HepG2 (cell line): ENCODE results near the gene CDK2. TPM values are rescaled to one million over a fixed set of nuclear protein-coding genes. Genes with fewer than 3 reads are reported as not detected.

Experiments used
- ATAC-seq: fragments of 200-7000 bp; cut with Tn5 transposase; 3 replicates; pipeline ENCODE4 v1.9.1; 2020; ENCODE audit warnings: mild to moderate bottlenecking, moderate library complexity
- BruUV-seq: library from RNA; stranded (reverse); fragments of 400-500 nt; replicated peaks from 2 replicates; lab custom pipeline; 2021; lab: Mats Ljungman, UMichigan
- CTCF ChIA-PET: fragments of 300-600 bp; formaldehyde crosslinking; extraction: SDS; loops from one replicate; lab custom pipeline; 2021; ENCODE audit warnings: low total read pairs, inconsistent platforms, low intra/inter-chr PET ratio; lab: Yijun Ruan, JAX
- POLR2A ChIA-PET: fragments of 350-600 bp; sonication (Branson Sonifier 250); formaldehyde crosslinking; loops from one replicate; lab custom pipeline; 2020; ENCODE audit warnings: antibody characterized with exemption, inconsistent platforms; lab: Yijun Ruan, JAX
- DNase-seq: peaks from one replicate; pipeline ENCODE4 v3.0.0-alpha.2; 2015; ENCODE audit warnings: low spot score
- FAIRE-seq: peaks from 3 replicates; lab custom pipeline; 2011; peaks lifted over from hg19 to GRCh38; lab: Jason Lieb, UNC
- H2AFZ ChIP-seq: one replicate; pipeline ENCODE4 v1.6.1; 2011; ENCODE audit warnings: low read length, inconsistent platforms
- H3K27ac ChIP-seq: fragments of 300-600 bp; 3 replicates; pipeline ENCODE4 v1.8.0; 2011; ENCODE audit warnings: mixed run types, mild to moderate bottlenecking, mixed read lengths, low read length, inconsistent platforms; ENCODE audit not compliant: insufficient read depth; ENCODE audit errors: extremely low read length
- H3K27me3 ChIP-seq, 2 experiments: fragments of 200-600 bp in 1 of 2; 2 replicates in 1 of 2; 3 replicates in 1 of 2; pipeline versions ENCODE4 v1.6.0 to v1.8.0; 2011; ENCODE audit warnings: low read length in 2 of 2, mild to moderate bottlenecking in 2 of 2, moderate library complexity in 2 of 2, inconsistent platforms in 1 of 2; ENCODE audit not compliant: insufficient read depth in 2 of 2, control insufficient read depth in 1 of 2
- H3K36me3 ChIP-seq, 2 experiments: fragments of 200-600 bp in 1 of 2; replicated peaks in 1 of 2; 2 replicates in 1 of 2; 3 replicates in 1 of 2; pipeline versions ENCODE4 v1.5.1 to v1.8.0; 2011; ENCODE audit warnings: low read length in 2 of 2, inconsistent platforms in 1 of 2; ENCODE audit not compliant: insufficient read depth in 2 of 2, control insufficient read depth in 1 of 2
- H3K4me1 ChIP-seq: 2 replicates; pipeline ENCODE4 v1.5.1; 2012; ENCODE audit warnings: low read length, inconsistent platforms; ENCODE audit not compliant: insufficient read depth
- H3K4me2 ChIP-seq: 2 replicates; pipeline ENCODE4 v1.6.0; 2011; ENCODE audit warnings: low read depth, low read length, inconsistent platforms
- H3K4me3 ChIP-seq, 3 experiments: fragments of 200-600 bp in 1 of 3; sonication (generic), shearing (Covaris generic) in 1 of 3; replicated peaks in 1 of 3; 2 replicates each; pipeline ENCODE4 v1.5.1; 2011 to 2016; ENCODE audit warnings: low read length in 3 of 3, inconsistent platforms in 2 of 3, low read depth in 2 of 3, mild to moderate bottlenecking in 2 of 3, control low read depth in 1 of 3, mixed read lengths in 1 of 3; ENCODE audit not compliant: insufficient read depth in 1 of 3
- H3K79me2 ChIP-seq: one replicate; pipeline ENCODE4 v1.6.1; 2011; ENCODE audit warnings: low read length, inconsistent platforms; ENCODE audit not compliant: insufficient read depth
- H3K9ac ChIP-seq: 2 replicates; pipeline ENCODE4 v1.6.0; 2011; ENCODE audit warnings: mild to moderate bottlenecking, low read depth, low read length, inconsistent platforms; ENCODE audit not compliant: insufficient read depth
- H3K9me3 ChIP-seq: 2 replicates; pipeline ENCODE4 v1.5.1; 2012; ENCODE audit warnings: mild to moderate bottlenecking, low read length
- H4K20me1 ChIP-seq: 2 replicates; pipeline ENCODE4 v1.6.0; 2011; ENCODE audit warnings: inconsistent platforms, mild to moderate bottlenecking, low read length, moderate library complexity; ENCODE audit not compliant: insufficient read depth
- LRRFIP1 ChIP-seq: sonication (generic); formaldehyde crosslinking; conservative IDR thresholded peaks from 2 replicates; pipeline ENCODE4 v1.4.0; 2020; ENCODE audit warnings: missing genetic modification reagents
- SIX1 ChIP-seq: sonication (generic); formaldehyde crosslinking; IDR thresholded peaks from 2 replicates; pipeline ENCODE4 v1.4.0; 2020; ENCODE audit warnings: missing genetic modification reagents, borderline replicate concordance
- SRSF1 ChIP-seq: fragments of 200-400 bp; formaldehyde crosslinking; optimal IDR thresholded peaks from 2 replicates; pipeline ENCODE3; 2017; ENCODE audit warnings: mild to moderate bottlenecking, low read depth, low read length, moderate library complexity
- TOE1 ChIP-seq: sonication (generic); formaldehyde crosslinking; IDR thresholded peaks from 2 replicates; pipeline ENCODE4 v1.4.0; 2020; ENCODE audit warnings: mild to moderate bottlenecking, missing genetic modification reagents
- ZBTB43 ChIP-seq: sonication (generic); formaldehyde crosslinking; conservative IDR thresholded peaks from 2 replicates; pipeline ENCODE4 v1.4.0; 2020; ENCODE audit warnings: missing genetic modification reagents
- ZNF143 ChIP-seq: sonication (generic); formaldehyde crosslinking; IDR thresholded peaks from 2 replicates; pipeline ENCODE4 v1.4.0; 2020; ENCODE audit warnings: missing genetic modification reagents
- ZNF225 ChIP-seq: sonication (generic); formaldehyde crosslinking; IDR thresholded peaks from 2 replicates; pipeline ENCODE4 v1.4.0; 2020; ENCODE audit warnings: mild to moderate bottlenecking, missing genetic modification reagents
- ZNF512B ChIP-seq: sonication (generic); formaldehyde crosslinking; IDR thresholded peaks from 2 replicates; pipeline ENCODE4 v1.5.1; 2020; ENCODE audit warnings: missing genetic modification reagents, mild to moderate bottlenecking, borderline replicate concordance
- ZNF546 ChIP-seq: sonication (generic); formaldehyde crosslinking; conservative IDR thresholded peaks from 2 replicates; pipeline ENCODE4 v1.8.1; 2023; ENCODE audit warnings: mild to moderate bottlenecking, missing genetic modification reagents
- ZNF776 ChIP-seq: sonication (generic); formaldehyde crosslinking; IDR thresholded peaks from 2 replicates; pipeline ENCODE4 v1.4.0; 2020; ENCODE audit warnings: mild to moderate bottlenecking, missing genetic modification reagents
- WGBS: methylation state at CpG from one replicate; pipeline ENCODE4 v1.1.6; 2017; ENCODE audit warnings: low lambda C conversion rate; 5-methylcytosine and 5-hydroxymethylcytosine counted together
- in situ Hi-C: cut with HindIII; loops from 2 replicates; pipeline ENCODE4 v1.10.0; 2017; ENCODE audit warnings: low pct_unique_long_range_greater_than_20kb; ENCODE audit not compliant: extremely low pct_ligation_motif_present
- intact Hi-C: fragments of 100-400 bp; cut with micrococcal nuclease; formaldehyde crosslinking; loops from one replicate; pipeline ENCODE4 v1.10.0; 2022; ENCODE audit not compliant: unreplicated experiment
- polyA plus RNA-seq, 8 experiments: library from polyadenylated mRNA; depleted of rRNA in 3 of 8; stranded (reverse) in 7 of 8; unstranded in 1 of 8; fragments of >200 nt; fragmentation: Illumina TruSeq in 4 of 8; extraction: Trizol in 4 of 8; gene quantifications; 2 replicates each; pipeline versions ENCODE4 v1.2.1 to v1.2.3, GENCODE V29; 2011 to 2016; ENCODE audit warnings: low read depth in 4 of 8, missing spikeins in 1 of 8, mixed read lengths in 1 of 8; ENCODE audit not compliant: insufficient read depth in 1 of 8
- total RNA-seq, 5 experiments: library from RNA; depleted of rRNA; stranded (reverse); fragments of >200 nt; fragmentation: Illumina TruSeq; extraction: Trizol; gene quantifications; 2 replicates each; pipeline ENCODE4 v1.2.3, GENCODE V29; 2016; ENCODE audit warnings: low read depth in 1 of 5

The CDK2 gene
- total and polyA plus RNA-seq, 2 of the 13 experiments (the other 11 are each of a cell fraction or from before 2014, with no cell fraction given): 47.5 to 52.6 TPM

- Histone ChIP-seq H3K27me3 (no peaks in the 10 kb centered on the region), H3K27ac (no peak overlapping the region), H3K9me3 (no peaks in the 10 kb centered on the region), H3K4me2 (no peak overlapping the region), H3K9ac (no peak overlapping the region), H4K20me1 (no peaks in the 10 kb centered on the region), H3K4me1 (peaks cover 11% of the 10 kb centered on the region), H2AFZ (no peak overlapping the region), H3K79me2 (no peaks in the 10 kb centered on the region), H3K36me3 (no peaks in the 10 kb centered on the region), H3K4me3 (no peak overlapping the region)
- no peak for DNase-seq
- ChIA-PET CTCF (no interaction called here), POLR2A (no interaction called here)
- FAIRE-seq: no peak
- no peak for TF ChIP-seq SIX1 (CRISPR knock-in tag)
- no peak for TF ChIP-seq TOE1 (CRISPR knock-in tag)
- TF ChIP-seq ZNF225 (CRISPR knock-in tag): no peak
- in situ Hi-C loops (no loop called here), intact Hi-C loops (no loop called here)
- 96% methylated on average over 1 of the region's 1 CpG for WGBS
- BruUV-seq: no TSS peak
- ATAC-seq: no peak
These were observed 24.0 kb upstream of the CDK2 start for GRCh38 chr12:55942577-55943136.

GRCh38 chr12:55946553-55946952 is 20.1 kb upstream of the CDK2 start:
- intact Hi-C loops: no loop called here
- DNase-seq: no peak
- Histone ChIP-seq H3K4me1 (no peaks in the 10 kb centered on the region), H4K20me1 (no peaks in the 10 kb centered on the region), H3K27ac (no peak overlapping the region), H3K79me2 (no peaks in the 10 kb centered on the region), H2AFZ (no peak overlapping the region), H3K36me3 (no peaks in the 10 kb centered on the region), H3K4me3 (no peak overlapping the region), H3K9me3 (no peaks in the 10 kb centered on the region), H3K4me2 (no peak overlapping the region), H3K9ac (no peak overlapping the region), H3K27me3 (no peaks in the 10 kb centered on the region)
- in situ Hi-C loops: no loop called here
- ChIA-PET CTCF (no interaction called here), POLR2A (interaction anchor here (1.4 kb wide), 1 partner anchor 28 kb away, joined by 4 read pairs; the partner anchor contains the start of gene RAB5B)
- no peak for ATAC-seq
- 94% methylated on average over 6 of the region's 6 CpGs for WGBS
- no TSS peak for BruUV-seq
- FAIRE-seq: no peak
- TF ChIP-seq SRSF1 (no peak), ZBTB43 (CRISPR knock-in tag) (no peak), ZNF143 (CRISPR knock-in tag) (no peak), ZNF546 (no peak), LRRFIP1 (CRISPR knock-in tag) (no peak), ZNF776 (no peak), ZNF512B (CRISPR knock-in tag) (no peak)
